Pancreas (tissue), 10 donors: Measurements from ENCODE around the gene USF2. TPM values are rescaled to one million over a fixed set of nuclear protein-coding genes. Genes with fewer than 3 reads are reported as not detected.
A peak's percentile ranks its signal among the peaks of the same experiment; 100 is the strongest.

Experiments
- ATAC-seq, 4 donors: fragments of 200-7000 bp; cut with Tn5 transposase; one replicate each; pipeline versions ENCODE4 v1.8.0 to v1.9.1; 2020; ENCODE audit warnings: mild to moderate bottlenecking in 4 of 4, moderate library complexity in 4 of 4
- DNase-seq, 6 donors: peaks; one replicate each; pipeline ENCODE4 v3.0.0-alpha.2; 2020
- FAIRE-seq: peaks from 2 replicates; lab custom pipeline; 2012; peaks lifted over from hg19 to GRCh38; lab: Jason Lieb, UNC
- H3K27ac ChIP-seq, 4 donors: fragments of 200-600 bp; sonication (generic); 1 replicate in 3 of 4; 2 replicates in 1 of 4; pipeline versions ENCODE4 v1.5.0 to v1.8.0; 2020
- H3K27me3 ChIP-seq, 4 donors: fragments of 200-600 bp; one replicate each; pipeline ENCODE4 v1.8.0; 2021
- H3K36me3 ChIP-seq, 3 donors: fragments of 200-600 bp; sonication (generic) in 1 of 3; one replicate each; pipeline versions ENCODE4 v1.5.0 to v1.8.0; 2020 to 2021
- H3K4me1 ChIP-seq, 3 donors: fragments of 200-600 bp; one replicate each; pipeline ENCODE4 v1.8.0; 2021
- H3K4me3 ChIP-seq, 4 donors: fragments of 200-600 bp; sonication (generic) in 2 of 4; one replicate each; pipeline versions ENCODE4 v1.5.0 to v1.8.0; 2020 to 2021
- H3K9me3 ChIP-seq, 4 donors: fragments of 200-600 bp; one replicate each; pipeline ENCODE4 v1.8.0; 2021
- WGBS, 2 donors: extraction: QIAGEN DNeasy Blood & Tissue Kit; methylation state at CpG; one replicate each; pipeline ENCODE4 v1.1.7; 2013; 5-methylcytosine and 5-hydroxymethylcytosine counted together
- intact Hi-C, 3 donors: fragments of 100-400 bp; cut with DNase I; formaldehyde crosslinking; loops; one replicate each; pipeline versions ENCODE4 v1.11.1 to v1.14.2; 2022
- polyA plus RNA-seq, 2 donors: library from polyadenylated mRNA; stranded (reverse); fragments of 200-250 nt; gene quantifications; one replicate each; pipeline ENCODE4 v1.2.3, GENCODE V29; 2013
- total RNA-seq, 6 donors: library from RNA; stranded (reverse); fragmentation: NEBNext Ultra II Directional in 4 of 6; extraction: Animal tissue kit (Norgen Biotek cat#: 25700) in 4 of 6; gene quantifications; one replicate each; pipeline versions ENCODE4 v1.2.1 to v1.2.4, GENCODE V29; 2021 to 2023
- TF ChIP-seq, protein P1 (sequence below), 4 donors: fragments of 200-600 bp; sonication (generic) in 3 of 4; IDR thresholded peaks; one replicate each; pipeline versions ENCODE4 v1.5.0 to v1.8.0; 2021; ENCODE audit warnings: antibody characterized with exemption in 4 of 4
- donor health status: healthy with polysubstance abuse.
- donor health status: DM: no; HTN: no; CAD: no; lungs with moderate emphysema.
- donor health status: DM: no; HTN: no; CAD: no.
- donor health status: control.
- donor health status: control.
- donor health status: Bipolar disorder and iron deficiency.
- donor health status: DM: yes; HTN: yes; CAD: no.
- donor health status: DM: no; HTN: no; CAD: no.
- donor health status: DM: no; HTN: no; CAD: no.
- donor health status: DM: yes; HTN: yes; CAD: no.

USF2 gene
- total and polyA plus RNA-seq, 8 donors, result 46.4 to 112 (median 60.6) TPM

DNA sequence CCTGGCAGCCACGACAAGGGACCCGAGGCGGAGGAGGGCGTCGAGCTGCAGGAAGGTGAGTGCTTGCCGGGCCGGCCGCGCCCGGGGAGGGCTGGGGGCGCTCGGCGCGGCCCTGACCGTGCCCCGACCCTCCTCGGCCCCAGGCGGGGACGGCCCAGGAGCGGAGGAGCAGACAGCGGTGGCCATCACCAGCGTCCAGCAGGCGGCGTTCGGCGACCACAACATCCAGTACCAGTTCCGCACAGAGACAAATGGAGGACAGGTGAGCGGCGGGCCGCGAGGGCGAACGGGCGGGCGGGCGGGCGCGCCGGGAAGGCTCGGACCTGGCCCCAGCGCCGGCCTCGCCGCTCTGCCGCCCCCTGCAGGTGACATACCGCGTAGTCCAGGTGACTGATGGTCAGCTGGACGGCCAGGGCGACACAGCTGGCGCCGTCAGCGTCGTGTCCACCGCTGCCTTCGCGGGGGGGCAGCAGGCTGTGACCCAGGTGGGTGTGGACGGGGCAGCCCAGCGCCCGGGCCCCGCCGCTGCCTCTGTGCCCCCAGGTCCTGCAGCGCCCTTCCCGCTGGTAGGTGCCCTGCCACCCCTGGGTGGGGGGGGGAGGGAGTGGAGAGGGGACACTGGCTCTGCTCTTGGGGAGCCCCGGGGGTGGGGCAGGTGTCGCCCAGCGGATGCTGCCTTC, 816 bp downstream of the USF2 start:
- intact Hi-C loops, result loop anchor here in 1 of 3 donors (5.0 kb wide), 1 partner anchor 117 kb away; the partner anchor contains the start of gene FXYD5

DNA sequence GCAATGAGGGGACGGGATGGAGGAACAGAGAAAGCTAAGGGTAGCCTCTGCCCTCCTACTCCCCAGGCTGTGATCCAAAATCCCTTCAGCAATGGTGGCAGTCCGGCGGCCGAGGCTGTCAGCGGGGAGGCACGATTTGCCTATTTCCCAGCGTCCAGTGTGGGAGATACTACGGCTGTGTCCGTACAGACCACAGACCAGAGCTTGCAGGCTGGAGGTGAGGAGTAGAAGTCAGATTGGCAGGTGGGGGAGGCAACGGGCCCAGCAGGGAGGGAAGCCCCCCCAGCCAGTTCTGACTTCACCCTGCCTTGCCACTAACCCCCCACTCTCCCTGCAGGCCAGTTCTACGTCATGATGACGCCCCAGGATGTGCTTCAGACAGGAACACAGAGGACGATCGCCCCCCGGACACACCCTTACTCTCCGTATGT, 1.6 kb downstream of the USF2 start:
- Histone ChIP-seq H3K4me1 (peaks cover 9 to 12% (median 11%) of the 10 kb centered on the region in 3 donors), H3K4me3 (peak overlapping the region in 2 of 4 donors; percentile 71 to 73), H3K9me3 (no peaks in the 10 kb centered on the region), H3K36me3 (peaks cover 0 to 24% (median 9%) of the 10 kb centered on the region in 3 donors), H3K27me3 (no peaks in the 10 kb centered on the region), H3K27ac (peak overlapping the region in 1 of 4 donors; percentile 80)
- intact Hi-C loops, result no loop called here
- WGBS, 2 donors, result 88 to 91% methylated on average over 16 of the region's 16 CpGs
- TF ChIP-seq, protein P1, sequence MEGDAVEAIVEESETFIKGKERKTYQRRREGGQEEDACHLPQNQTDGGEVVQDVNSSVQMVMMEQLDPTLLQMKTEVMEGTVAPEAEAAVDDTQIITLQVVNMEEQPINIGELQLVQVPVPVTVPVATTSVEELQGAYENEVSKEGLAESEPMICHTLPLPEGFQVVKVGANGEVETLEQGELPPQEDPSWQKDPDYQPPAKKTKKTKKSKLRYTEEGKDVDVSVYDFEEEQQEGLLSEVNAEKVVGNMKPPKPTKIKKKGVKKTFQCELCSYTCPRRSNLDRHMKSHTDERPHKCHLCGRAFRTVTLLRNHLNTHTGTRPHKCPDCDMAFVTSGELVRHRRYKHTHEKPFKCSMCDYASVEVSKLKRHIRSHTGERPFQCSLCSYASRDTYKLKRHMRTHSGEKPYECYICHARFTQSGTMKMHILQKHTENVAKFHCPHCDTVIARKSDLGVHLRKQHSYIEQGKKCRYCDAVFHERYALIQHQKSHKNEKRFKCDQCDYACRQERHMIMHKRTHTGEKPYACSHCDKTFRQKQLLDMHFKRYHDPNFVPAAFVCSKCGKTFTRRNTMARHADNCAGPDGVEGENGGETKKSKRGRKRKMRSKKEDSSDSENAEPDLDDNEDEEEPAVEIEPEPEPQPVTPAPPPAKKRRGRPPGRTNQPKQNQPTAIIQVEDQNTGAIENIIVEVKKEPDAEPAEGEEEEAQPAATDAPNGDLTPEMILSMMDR (IDR thresholded peaks at IDR 0.05), result no peak
- ATAC-seq (no peak), FAIRE-seq (no peak), DNase-seq (peak in 2 of 6 donors; percentile 37 to 61)

More for the DNA sequence above, 816 bp downstream of the USF2 start:
- DNase-seq (peak; percentile 88 to 99 (median 94)), ATAC-seq (peak; percentile 57 to 68 (median 66)), FAIRE-seq (no peak)
- Histone ChIP-seq H3K9me3 (no peaks in the 10 kb centered on the region), H3K4me1 (peaks cover 13 to 16% (median 15%) of the 10 kb centered on the region in 3 donors), H3K27me3 (no peaks in the 10 kb centered on the region), H3K4me3 (peak overlapping the region; percentile 44 to 73 (median 65)), H3K27ac (peak overlapping the region; percentile 80 to 95 (median 90)), H3K36me3 (peaks cover 0 to 24% (median 9%) of the 10 kb centered on the region in 3 donors)
- WGBS, 2 donors, result 1% methylated on average over 28 to 66 of the region's 66 CpGs
- TF ChIP-seq, protein P1 (IDR thresholded peaks at IDR 0.05), result peak; percentile 83 to 94 (median 90)

DNA sequence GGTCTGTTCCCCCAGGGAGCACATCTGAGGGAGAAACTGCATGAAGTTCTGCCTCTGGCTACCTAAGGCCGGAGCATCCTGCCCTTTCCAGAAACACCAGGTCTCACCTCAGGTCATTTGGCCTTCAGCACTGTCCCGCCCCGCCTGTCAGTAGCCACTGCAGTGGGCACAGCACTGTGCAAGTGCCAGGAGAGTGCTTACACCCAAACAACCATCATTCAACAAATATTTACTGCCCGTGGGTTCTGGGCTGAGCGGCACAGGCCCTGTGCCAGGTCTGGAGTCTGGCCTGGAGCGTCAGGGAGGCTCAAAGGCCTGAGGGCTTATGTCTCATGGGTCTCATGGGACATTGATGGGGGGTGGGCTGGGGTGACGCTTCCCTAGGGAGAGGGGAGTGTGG, 2.8 kb downstream of the USF2 start:
- intact Hi-C loops, result no loop called here
- ATAC-seq, result no peak
- H3K4me3 ChIP-seq, result no peak overlapping the region
- WGBS, 2 donors, result 78 to 81% methylated on average over 7 of the region's 7 CpGs
- FAIRE-seq, result no peak
- peaks cover 0 to 33% (median 10%) of the 10 kb centered on the region in 3 donors for H3K36me3 ChIP-seq
- TF ChIP-seq, protein P1 (IDR thresholded peaks at IDR 0.05), result no peak
- H3K27me3 ChIP-seq, result no peaks in the 10 kb centered on the region
- peaks cover 6 to 7% (median 6%) of the 10 kb centered on the region in 3 donors for H3K4me1 ChIP-seq
- peak in 1 of 6 donors; percentile 23 for DNase-seq
- H3K9me3 ChIP-seq, result no peaks in the 10 kb centered on the region
- H3K27ac ChIP-seq, result no peak overlapping the region

DNA sequence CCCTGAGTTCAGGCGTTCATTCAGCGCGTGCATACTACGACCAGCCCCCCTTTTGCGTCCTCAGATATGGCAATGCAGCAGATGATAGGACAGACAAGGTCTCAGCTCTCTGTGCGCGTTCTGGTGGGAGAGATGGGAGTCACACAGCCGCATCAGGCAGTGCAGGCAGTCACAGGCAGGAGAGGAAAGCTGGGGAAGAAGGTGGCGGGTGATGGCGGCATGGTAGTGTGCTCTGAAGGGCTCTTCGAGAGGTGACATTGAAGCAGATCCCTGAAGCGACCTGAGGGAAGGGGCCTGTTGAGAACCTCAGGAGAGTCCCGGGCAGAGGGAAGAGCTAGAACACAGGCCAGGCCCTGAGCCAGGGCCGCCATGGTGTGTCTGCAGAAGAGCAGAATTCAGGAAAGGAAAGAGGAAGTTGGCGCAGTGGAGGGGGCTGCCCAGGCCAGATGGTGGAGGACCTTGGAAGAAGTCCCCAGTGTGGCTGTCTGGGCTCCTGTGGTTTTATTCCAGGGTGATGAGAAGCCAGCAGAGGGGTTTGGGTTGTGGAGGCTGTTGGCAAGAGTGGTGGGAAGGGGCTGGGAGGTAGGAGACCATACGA, 3.5 kb downstream of the USF2 start:
- H3K9me3 ChIP-seq, result no peaks in the 10 kb centered on the region
- TF ChIP-seq, protein P1 (IDR thresholded peaks at IDR 0.05), result no peak
- peaks cover 3 to 7% (median 6%) of the 10 kb centered on the region in 3 donors for H3K4me1 ChIP-seq
- WGBS, 2 donors, result 91% methylated on average over 16 of the region's 16 CpGs
- FAIRE-seq, result no peak
- peaks cover 0 to 38% (median 12%) of the 10 kb centered on the region in 3 donors for H3K36me3 ChIP-seq
- no peak overlapping the region for H3K27ac ChIP-seq
- intact Hi-C loops, result no loop called here
- no peak overlapping the region for H3K4me3 ChIP-seq
- no peak for ATAC-seq
- DNase-seq, result no peak
- no peaks in the 10 kb centered on the region for H3K27me3 ChIP-seq
